Right atrium auricular region (tissue), 2 donors: ENCODE results near the gene ERN2. TPM values are rescaled to one million over a fixed set of nuclear protein-coding genes. Genes with fewer than 3 reads are reported as not detected.

Experiments
- DNase-seq: peaks from one replicate; pipeline ENCODE4 v3.0.0-alpha.2; 2019; ENCODE audit warnings: low spot score
- H3K27ac ChIP-seq, 2 donors: fragments of 200-600 bp; sonication (generic); 1 replicate in 1 of 2; 2 replicates in 1 of 2; pipeline ENCODE4 v1.5.1; 2016 to 2019
- H3K27me3 ChIP-seq, 2 donors: fragments of 200-600 bp; sonication (generic); one replicate each; pipeline versions ENCODE4 v1.5.1 to v1.6.0; 2017 to 2019
- H3K36me3 ChIP-seq: fragments of 200-600 bp; sonication (generic); one replicate; pipeline ENCODE4 v1.5.1; 2016
- H3K4me1 ChIP-seq, 2 donors: fragments of 200-600 bp; sonication (generic); one replicate each; pipeline versions ENCODE4 v1.5.1 to v1.6.0; 2017 to 2019
- H3K4me3 ChIP-seq, 2 donors: fragments of 200-600 bp; sonication (generic); 1 replicate in 1 of 2; 2 replicates in 1 of 2; pipeline ENCODE4 v1.5.1; 2017 to 2019; ENCODE audit warnings: mild to moderate bottlenecking in 1 of 2, moderate library complexity in 1 of 2
- H3K9me3 ChIP-seq, 2 donors: fragments of 200-600 bp; sonication (generic); one replicate each; pipeline ENCODE4 v1.5.1; 2019
- total RNA-seq, 2 donors: library from RNA; depleted of rRNA; stranded (reverse); fragments of >200 nt; gene quantifications; one replicate each; pipeline ENCODE4 v1.1.0, GENCODE V29; 2016
- TF ChIP-seq, protein P1 (sequence below), 2 donors: fragments of 200-600 bp; sonication (generic); IDR thresholded peaks; one replicate each; pipeline ENCODE4 v1.5.1; 2019; ENCODE audit warnings: antibody characterized with exemption in 2 of 2

Gene ERN2
- not detected for total RNA-seq

DNA sequence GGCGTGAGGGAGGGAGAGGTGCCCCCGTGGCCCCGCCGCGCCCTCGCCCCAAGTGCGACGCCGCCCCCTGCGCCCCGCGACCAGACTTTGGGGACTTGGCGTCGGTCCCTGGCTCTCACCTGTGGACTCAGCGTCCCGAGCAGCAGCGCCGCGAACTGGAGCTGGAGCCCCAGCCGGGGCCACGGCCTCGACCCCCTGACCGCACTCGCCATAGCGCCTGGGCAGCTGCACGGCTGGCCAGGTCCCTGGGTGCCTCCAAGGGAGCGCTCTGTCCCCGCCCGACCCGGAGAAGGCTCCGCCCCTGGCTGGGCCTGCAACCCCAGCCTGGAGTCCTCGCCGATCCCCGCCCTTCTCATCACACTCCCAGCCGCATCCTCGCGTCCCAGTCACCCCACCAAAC lies at the start of gene ERN2:
Gene ERN2 (minus strand): TSS at position 247 of the 400 bp plus-strand sequence. CDS start 35 bp downstream, at position 212.
- no peak for DNase-seq
- H3K9me3 ChIP-seq = peaks cover 0 to 22% of the 10 kb centered on the region in 2 donors
- no peak within 1 kb of the TSS for H3K4me3 ChIP-seq
- H3K27ac ChIP-seq = no peak within 1 kb of the TSS
- TF ChIP-seq, protein P1, sequence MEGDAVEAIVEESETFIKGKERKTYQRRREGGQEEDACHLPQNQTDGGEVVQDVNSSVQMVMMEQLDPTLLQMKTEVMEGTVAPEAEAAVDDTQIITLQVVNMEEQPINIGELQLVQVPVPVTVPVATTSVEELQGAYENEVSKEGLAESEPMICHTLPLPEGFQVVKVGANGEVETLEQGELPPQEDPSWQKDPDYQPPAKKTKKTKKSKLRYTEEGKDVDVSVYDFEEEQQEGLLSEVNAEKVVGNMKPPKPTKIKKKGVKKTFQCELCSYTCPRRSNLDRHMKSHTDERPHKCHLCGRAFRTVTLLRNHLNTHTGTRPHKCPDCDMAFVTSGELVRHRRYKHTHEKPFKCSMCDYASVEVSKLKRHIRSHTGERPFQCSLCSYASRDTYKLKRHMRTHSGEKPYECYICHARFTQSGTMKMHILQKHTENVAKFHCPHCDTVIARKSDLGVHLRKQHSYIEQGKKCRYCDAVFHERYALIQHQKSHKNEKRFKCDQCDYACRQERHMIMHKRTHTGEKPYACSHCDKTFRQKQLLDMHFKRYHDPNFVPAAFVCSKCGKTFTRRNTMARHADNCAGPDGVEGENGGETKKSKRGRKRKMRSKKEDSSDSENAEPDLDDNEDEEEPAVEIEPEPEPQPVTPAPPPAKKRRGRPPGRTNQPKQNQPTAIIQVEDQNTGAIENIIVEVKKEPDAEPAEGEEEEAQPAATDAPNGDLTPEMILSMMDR (IDR thresholded peaks at IDR 0.05) = no peak
- H3K27me3 ChIP-seq = peaks cover 0 to 4% of the 10 kb centered on the region in 2 donors
- no peaks in the 10 kb centered on the region for H3K4me1 ChIP-seq
- no peaks in the 10 kb centered on the region for H3K36me3 ChIP-seq

DNA sequence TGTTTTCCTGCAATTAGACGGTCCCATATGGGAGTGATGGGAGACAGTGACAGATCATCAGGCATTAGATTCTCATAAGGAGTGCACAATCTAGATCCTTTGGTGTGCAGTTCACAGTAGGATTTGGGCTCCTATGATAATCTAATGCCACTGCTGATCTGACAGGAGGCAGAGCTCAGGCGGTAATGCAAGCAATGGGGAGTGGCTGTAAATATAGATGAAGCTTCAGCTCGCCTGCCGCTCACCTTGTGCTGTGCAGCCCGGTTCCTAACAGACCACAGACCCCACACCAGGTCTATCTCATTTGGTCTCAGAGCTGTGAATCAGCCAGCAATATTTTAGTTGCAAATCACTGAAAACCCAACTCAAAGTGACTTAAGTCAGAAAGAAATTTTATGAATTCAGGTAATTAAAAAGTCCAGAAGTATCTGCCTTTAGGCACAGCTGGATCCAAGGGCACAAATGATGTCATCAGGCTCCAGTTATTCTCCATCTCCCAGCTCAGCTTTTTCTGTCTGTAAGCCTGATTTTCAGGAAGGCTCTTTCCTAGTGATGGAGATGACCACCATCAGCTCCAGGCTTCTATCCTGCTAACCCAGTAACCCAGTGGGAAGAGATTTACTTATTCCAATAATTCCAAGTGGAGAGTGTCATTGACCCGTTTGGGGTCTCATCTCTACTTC lies 45.1 kb upstream of the ERN2 start:
- DNase-seq = peak; percentile 7
- H3K4me3 ChIP-seq = no peak overlapping the region
- no peak overlapping the region for H3K27ac ChIP-seq
- TF ChIP-seq, protein P1 (IDR thresholded peaks at IDR 0.05) = no peak
- H3K4me1 ChIP-seq = peaks cover 0 to 11% of the 10 kb centered on the region in 2 donors
- H3K36me3 ChIP-seq = no peaks in the 10 kb centered on the region
- H3K27me3 ChIP-seq = peaks cover 12 to 13% of the 10 kb centered on the region in 2 donors
- no peaks in the 10 kb centered on the region for H3K9me3 ChIP-seq

DNA sequence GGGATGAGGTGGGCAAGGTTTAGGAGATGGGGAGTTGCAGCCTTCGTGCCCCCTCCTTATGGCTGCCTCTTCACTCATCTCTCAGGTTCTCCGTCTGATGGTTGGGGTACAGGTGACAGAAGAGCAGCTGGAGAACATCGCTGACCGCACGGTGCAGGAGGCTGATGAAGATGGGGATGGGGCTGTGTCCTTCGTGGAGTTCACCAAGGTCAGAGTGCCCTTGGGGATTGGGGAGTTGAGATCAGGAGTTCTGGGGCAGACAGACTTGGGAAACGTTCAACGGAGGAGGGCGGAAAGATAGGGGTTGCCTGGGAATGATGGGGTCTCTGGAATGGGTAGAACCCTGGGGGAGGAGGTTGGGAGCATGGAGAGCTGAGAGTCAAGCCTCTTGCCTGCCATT lies 44.1 kb upstream of the ERN2 start:
- Histone ChIP-seq H3K27ac (no peak overlapping the region), H3K4me3 (no peak overlapping the region), H3K27me3 (peaks cover 12 to 13% of the 10 kb centered on the region in 2 donors), H3K4me1 (peaks cover 0 to 11% of the 10 kb centered on the region in 2 donors), H3K9me3 (no peaks in the 10 kb centered on the region), H3K36me3 (no peaks in the 10 kb centered on the region)
- DNase-seq = no peak
- TF ChIP-seq, protein P1 (IDR thresholded peaks at IDR 0.05) = no peak

DNA sequence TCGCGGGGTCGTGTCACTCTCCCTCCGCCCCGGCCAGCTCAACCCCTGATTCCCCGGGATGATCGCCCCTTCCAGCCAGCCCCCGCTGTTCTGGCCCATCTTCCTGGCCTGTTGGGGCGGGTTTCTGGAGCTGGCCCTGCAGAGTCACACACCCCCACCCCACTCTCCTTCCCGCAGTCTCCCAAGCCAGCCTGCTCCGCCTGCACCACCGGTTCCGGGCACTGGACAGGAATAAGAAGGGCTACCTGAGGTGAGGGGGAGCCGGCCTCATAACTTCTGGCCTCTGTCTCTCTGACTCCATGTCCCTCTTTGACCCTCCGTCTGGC lies 42.4 kb upstream of the ERN2 start:
- TF ChIP-seq, protein P1 (IDR thresholded peaks at IDR 0.05) = no peak
- H3K36me3 ChIP-seq = no peaks in the 10 kb centered on the region
- DNase-seq = no peak
- peaks cover 12 to 13% of the 10 kb centered on the region in 2 donors for H3K27me3 ChIP-seq
- no peaks in the 10 kb centered on the region for H3K9me3 ChIP-seq
- no peak overlapping the region for H3K27ac ChIP-seq
- H3K4me3 ChIP-seq = no peak overlapping the region
- peaks cover 0 to 11% of the 10 kb centered on the region in 2 donors for H3K4me1 ChIP-seq

DNA sequence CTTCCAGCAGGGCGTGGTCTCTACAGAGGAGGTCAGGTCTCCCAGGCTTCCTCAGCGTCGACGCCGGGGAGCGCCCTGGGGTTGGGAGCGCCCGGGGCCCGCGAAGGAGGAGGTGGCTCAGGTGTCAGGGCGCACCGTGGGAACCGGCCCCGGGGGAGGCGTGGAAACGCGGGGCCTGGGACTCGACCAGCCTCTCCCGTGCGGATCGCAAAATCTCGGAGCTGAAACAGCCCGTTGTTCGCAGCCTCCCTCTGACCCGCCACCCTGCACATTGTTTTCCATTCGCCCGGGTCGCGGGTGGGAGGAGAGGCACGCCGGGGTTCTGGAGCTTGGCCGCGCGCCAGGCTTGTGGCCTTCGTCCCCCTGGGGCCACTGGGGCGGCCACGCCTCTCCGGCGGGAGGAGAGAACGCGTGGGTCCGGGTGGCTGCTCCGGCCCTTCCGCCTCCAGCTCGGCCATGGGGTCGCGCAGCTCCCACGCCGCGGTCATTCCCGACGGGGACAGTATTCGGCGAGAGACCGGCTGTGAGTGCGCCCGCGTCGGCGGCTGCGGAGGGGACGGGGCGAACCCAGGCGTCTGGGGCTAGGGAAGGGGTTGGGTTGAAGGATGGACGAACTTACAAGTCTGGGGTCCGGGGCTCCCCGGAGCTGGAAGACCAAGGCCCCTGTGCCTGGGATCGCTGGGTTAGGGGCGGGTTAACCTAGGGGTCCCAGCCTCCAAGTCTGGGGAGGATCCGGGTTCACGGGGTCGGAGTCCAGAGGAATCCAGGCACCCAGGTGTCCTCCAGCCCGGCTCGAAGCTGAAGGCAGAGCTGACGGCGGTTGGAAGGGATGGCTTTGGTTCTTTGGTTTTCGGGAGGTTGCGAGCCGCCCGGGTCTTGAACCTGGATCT lies 41.8 kb upstream of the ERN2 start, which contains the start of gene CHP2:
Gene CHP2 (plus strand): TSS at position 433 of the 890 bp plus-strand sequence. CDS start 24 bp downstream, at position 457.
- no peaks in the 10 kb centered on the region for H3K36me3 ChIP-seq
- peaks cover 12 to 13% of the 10 kb centered on the region in 2 donors for H3K27me3 ChIP-seq
- H3K9me3 ChIP-seq = no peaks in the 10 kb centered on the region
- H3K4me3 ChIP-seq = peak within 1 kb of the TSS in 1 of 2 donors; percentile 34
- H3K27ac ChIP-seq = no peak within 1 kb of the TSS
- TF ChIP-seq, protein P1 (IDR thresholded peaks at IDR 0.05) = no peak
- peak; percentile 21 for DNase-seq
- peaks cover 0 to 11% of the 10 kb centered on the region in 2 donors for H3K4me1 ChIP-seq
